Endothelial cell of umbilical vein (primary cell): ENCODE measurements around the gene KIF20B. TPM values are rescaled to one million over a fixed set of nuclear protein-coding genes. Genes with fewer than 3 reads are reported as not detected.

Experiments used
- Bru-seq: library from RNA; stranded (reverse); fragments of 400-500 nt; gene quantifications from one replicate; lab custom pipeline; 2021; lab: Mats Ljungman, UMichigan
- BruChase-seq, 2 experiments: library from RNA; stranded (reverse); fragments of 400-500 nt; gene quantifications; one replicate each; lab custom pipeline; 2021; lab: Mats Ljungman, UMichigan
- BruUV-seq: library from RNA; stranded (reverse); fragments of 400-500 nt; replicated peaks from 2 replicates; lab custom pipeline; 2021; lab: Mats Ljungman, UMichigan
- CTCF ChIA-PET: fragments of 300-600, 350-600 bp; sonication (Branson Sonifier 250); formaldehyde crosslinking; loops from one replicate; lab custom pipeline; 2021; ENCODE audit warnings: antibody characterized with exemption, inconsistent platforms; lab: Charles Lee
- POLR2A ChIA-PET: fragments of 300-600, 350-600 bp; sonication (Branson Sonifier 250); formaldehyde crosslinking; loops from one replicate; lab custom pipeline; 2021; ENCODE audit warnings: antibody characterized with exemption, inconsistent platforms; lab: Charles Lee
- DNase-seq: peaks from one replicate; pipeline ENCODE4 v3.0.0-alpha.2; 2011; ENCODE audit warnings: low read depth, low spot score
- FAIRE-seq: peaks from 2 replicates; lab custom pipeline; 2011; peaks lifted over from hg19 to GRCh38; lab: Jason Lieb, UNC
- H2AFZ ChIP-seq: 2 replicates; pipeline ENCODE4 v1.6.0; 2012; ENCODE audit warnings: low read depth, low read length, control low read depth, inconsistent platforms
- H3K27ac ChIP-seq: 2 replicates; pipeline ENCODE4 v1.5.1; 2011; ENCODE audit warnings: low read depth, mild to moderate bottlenecking, control low read depth, low read length, moderate library complexity; ENCODE audit not compliant: insufficient read depth
- H3K27me3 ChIP-seq, 2 experiments: 2 replicates each; pipeline versions ENCODE4 v1.6.0 to v1.6.1; 2011; ENCODE audit warnings: low read length in 2 of 2, mixed read lengths in 1 of 2; ENCODE audit not compliant: control insufficient read depth in 2 of 2, insufficient read depth in 2 of 2
- H3K36me3 ChIP-seq, 2 experiments: 2 replicates in 1 of 2; 3 replicates in 1 of 2; pipeline ENCODE4 v1.5.1; 2011; ENCODE audit warnings: low read length in 2 of 2, mild to moderate bottlenecking in 1 of 2, moderate library complexity in 1 of 2; ENCODE audit not compliant: control insufficient read depth in 2 of 2, insufficient read depth in 2 of 2; ENCODE audit errors: extremely low read depth in 1 of 2
- H3K4me1 ChIP-seq: 3 replicates; pipeline ENCODE4 v1.5.1; 2011; ENCODE audit warnings: mild to moderate bottlenecking, low read length; ENCODE audit not compliant: control insufficient read depth, insufficient read depth; ENCODE audit errors: extremely low read depth
- H3K4me2 ChIP-seq: 2 replicates; pipeline ENCODE4 v1.6.1; 2011; ENCODE audit warnings: low read length, control low read depth, mixed read lengths; ENCODE audit not compliant: insufficient read depth
- H3K4me3 ChIP-seq, 3 experiments: fragments of 200-600 bp in 1 of 3; sonication (generic), shearing (Covaris generic) in 1 of 3; replicated peaks in 1 of 3; 2 replicates each; pipeline ENCODE4 v1.5.1; 2011 to 2016; ENCODE audit warnings: control low read depth in 3 of 3, low read length in 3 of 3, mild to moderate bottlenecking in 2 of 3, inconsistent platforms in 1 of 3, low read depth in 1 of 3, moderate library complexity in 1 of 3; ENCODE audit not compliant: insufficient read depth in 1 of 3
- H3K79me2 ChIP-seq: 2 replicates; pipeline ENCODE4 v1.6.0; 2012; ENCODE audit warnings: low read length, inconsistent platforms; ENCODE audit not compliant: control insufficient read depth, insufficient read depth
- H3K9ac ChIP-seq: replicated peaks from 2 replicates; pipeline ENCODE3; 2011; ENCODE audit warnings: low read length, control low read depth; ENCODE audit not compliant: insufficient read depth; ENCODE audit errors: extremely low read depth
- H3K9me1 ChIP-seq: replicated peaks from 3 replicates; pipeline ENCODE4 v1.6.0; 2011; ENCODE audit warnings: mild to moderate bottlenecking, low read length; ENCODE audit not compliant: control insufficient read depth, insufficient read depth; ENCODE audit errors: extremely low read depth
- H3K9me3 ChIP-seq: replicated peaks from 2 replicates; pipeline ENCODE4 v1.5.1; 2012; ENCODE audit warnings: low read length, inconsistent platforms; ENCODE audit not compliant: control insufficient read depth, insufficient read depth
- H4K20me1 ChIP-seq: replicated peaks from 2 replicates; pipeline ENCODE3; 2011; ENCODE audit warnings: mild to moderate bottlenecking, low read length; ENCODE audit not compliant: control insufficient read depth, insufficient read depth; ENCODE audit errors: extremely low read depth
- EZH2 ChIP-seq: IDR thresholded peaks from 2 replicates; pipeline ENCODE4 v1.6.1; 2012; ENCODE audit warnings: borderline replicate concordance, low read depth, mild to moderate bottlenecking, moderate library complexity, low read length, inconsistent platforms; ENCODE audit not compliant: severe bottlenecking
- FOS ChIP-seq: IDR thresholded peaks from 2 replicates; pipeline ENCODE4 v1.6.1; 2011; ENCODE audit warnings: mild to moderate bottlenecking, low read length, moderate library complexity, borderline replicate concordance; ENCODE audit not compliant: insufficient read depth
- GATA2 ChIP-seq: IDR thresholded peaks from 2 replicates; pipeline ENCODE4 v1.7.0; 2011; ENCODE audit warnings: low read depth, mild to moderate bottlenecking, moderate library complexity, mixed read lengths, low read length; ENCODE audit not compliant: insufficient read length, insufficient read depth
- JUN ChIP-seq: IDR thresholded peaks from 2 replicates; pipeline ENCODE4 v1.6.1; 2011; ENCODE audit warnings: borderline replicate concordance, low read depth; ENCODE audit not compliant: insufficient read length, insufficient read depth
- MYC ChIP-seq: IDR thresholded peaks from one replicate; pipeline ENCODE4 v1.6.1; 2011; ENCODE audit warnings: mild to moderate bottlenecking, low read depth, low read length
- POLR2A ChIP-seq: IDR thresholded peaks from 2 replicates; pipeline ENCODE4 v1.6.1; 2012; ENCODE audit warnings: low read depth, mild to moderate bottlenecking, control low read depth, low read length
- POLR2AphosphoS5 ChIP-seq: IDR thresholded peaks from 2 replicates; pipeline ENCODE4 v1.6.1; 2012; ENCODE audit warnings: low read depth, mild to moderate bottlenecking, control low read depth, low read length, moderate library complexity; ENCODE audit not compliant: insufficient read depth
- dilution Hi-C: fragments of 300-500 bp; cut with MboI; formaldehyde crosslinking; loops from one replicate; pipeline ENCODE4 v1.15.0; 2019; ENCODE audit warnings: low sequenced_read_pairs; ENCODE audit not compliant: extremely low pct_ligation_motif_present
- intact Hi-C: fragments of 100-400 bp; cut with micrococcal nuclease; formaldehyde crosslinking; loops from one replicate; pipeline ENCODE4 v1.10.0; 2022
- long read RNA-seq: library from polyadenylated mRNA; stranded (forward); transcript quantifications from one replicate; pipeline ENCODE4 v2.0.0, GENCODE V29; 2021
- polyA minus RNA-seq, 3 experiments: library from RNA; depleted of rRNA, polyadenylated mRNA; stranded (reverse); fragments of >200 nt; gene quantifications; 1 replicate in 1 of 3; 2 replicates in 2 of 3; pipeline ENCODE4 v1.2.3, GENCODE V29; 2011
- polyA plus RNA-seq, 4 experiments: library from polyadenylated mRNA; depleted of rRNA in 3 of 4; stranded (reverse) in 3 of 4; unstranded in 1 of 4; fragments of >200 nt; gene quantifications; 2 replicates each; pipeline versions ENCODE4 v1.2.1 to v1.2.3, GENCODE V29; 2011 to 2012; ENCODE audit warnings: missing spikeins in 1 of 4
- total RNA-seq: library from RNA; stranded (reverse); gene quantifications from 2 replicates; pipeline ENCODE4 v1.2.3, GENCODE V29; 2021
- TF ChIP-seq, protein P1 (sequence below): IDR thresholded peaks from 2 replicates; pipeline ENCODE4 v1.6.1; 2011; ENCODE audit not compliant: insufficient read depth, insufficient read length
- TF ChIP-seq, protein P2 (sequence below), 2 donors: IDR thresholded peaks; 1 replicate in 1 of 2; 2 replicates in 1 of 2; pipeline ENCODE4 v1.5.1; 2011; ENCODE audit warnings: low read length in 2 of 2, mild to moderate bottlenecking in 2 of 2, moderate library complexity in 2 of 2, control low read depth in 1 of 2, inconsistent platforms in 1 of 2, low read depth in 1 of 2; ENCODE audit not compliant: insufficient read depth in 1 of 2; ENCODE audit errors: extremely low read depth in 1 of 2

Gene KIF20B, protein sequence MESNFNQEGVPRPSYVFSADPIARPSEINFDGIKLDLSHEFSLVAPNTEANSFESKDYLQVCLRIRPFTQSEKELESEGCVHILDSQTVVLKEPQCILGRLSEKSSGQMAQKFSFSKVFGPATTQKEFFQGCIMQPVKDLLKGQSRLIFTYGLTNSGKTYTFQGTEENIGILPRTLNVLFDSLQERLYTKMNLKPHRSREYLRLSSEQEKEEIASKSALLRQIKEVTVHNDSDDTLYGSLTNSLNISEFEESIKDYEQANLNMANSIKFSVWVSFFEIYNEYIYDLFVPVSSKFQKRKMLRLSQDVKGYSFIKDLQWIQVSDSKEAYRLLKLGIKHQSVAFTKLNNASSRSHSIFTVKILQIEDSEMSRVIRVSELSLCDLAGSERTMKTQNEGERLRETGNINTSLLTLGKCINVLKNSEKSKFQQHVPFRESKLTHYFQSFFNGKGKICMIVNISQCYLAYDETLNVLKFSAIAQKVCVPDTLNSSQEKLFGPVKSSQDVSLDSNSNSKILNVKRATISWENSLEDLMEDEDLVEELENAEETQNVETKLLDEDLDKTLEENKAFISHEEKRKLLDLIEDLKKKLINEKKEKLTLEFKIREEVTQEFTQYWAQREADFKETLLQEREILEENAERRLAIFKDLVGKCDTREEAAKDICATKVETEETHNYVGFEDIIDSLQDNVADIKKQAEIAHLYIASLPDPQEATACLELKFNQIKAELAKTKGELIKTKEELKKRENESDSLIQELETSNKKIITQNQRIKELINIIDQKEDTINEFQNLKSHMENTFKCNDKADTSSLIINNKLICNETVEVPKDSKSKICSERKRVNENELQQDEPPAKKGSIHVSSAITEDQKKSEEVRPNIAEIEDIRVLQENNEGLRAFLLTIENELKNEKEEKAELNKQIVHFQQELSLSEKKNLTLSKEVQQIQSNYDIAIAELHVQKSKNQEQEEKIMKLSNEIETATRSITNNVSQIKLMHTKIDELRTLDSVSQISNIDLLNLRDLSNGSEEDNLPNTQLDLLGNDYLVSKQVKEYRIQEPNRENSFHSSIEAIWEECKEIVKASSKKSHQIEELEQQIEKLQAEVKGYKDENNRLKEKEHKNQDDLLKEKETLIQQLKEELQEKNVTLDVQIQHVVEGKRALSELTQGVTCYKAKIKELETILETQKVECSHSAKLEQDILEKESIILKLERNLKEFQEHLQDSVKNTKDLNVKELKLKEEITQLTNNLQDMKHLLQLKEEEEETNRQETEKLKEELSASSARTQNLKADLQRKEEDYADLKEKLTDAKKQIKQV (N-terminal part only)
- total RNA-seq (34.9 and 39.7 TPM in 2 replicates), polyA plus RNA-seq (1.5 and 2.6 TPM in 2 replicates), polyA minus RNA-seq (4.5 and 6.6 TPM in 2 replicates), Bru-seq, nascent RNA (percentile 86 among the genes with signal in this experiment), BruChase-seq, experiment 1, labeled RNA remaining after a 6-hour chase (percentile 71 among the genes with signal in this experiment), BruChase-seq, experiment 2, labeled RNA remaining after a 2-hour chase (percentile 75 among the genes with signal in this experiment)
- 3.0 and 3.5 TPM in 2 replicates for polyA plus RNA-seq (2011; cell fraction: cytosol; rRNA removed)
- 8.3 and 9.5 TPM in 2 replicates for polyA plus RNA-seq (2011; cell fraction: nucleus; rRNA removed)
- 7.5 and 17.8 TPM in 2 replicates for polyA plus RNA-seq (2012)
- 11.6 TPM for polyA minus RNA-seq (2011; cell fraction: cytosol; rRNA and poly(A)+ RNA removed)
- polyA minus RNA-seq (2011; cell fraction: nucleus; rRNA and poly(A)+ RNA removed) = 6.4 and 14.6 TPM in 2 replicates
- long read RNA-seq, full-length matches to known transcripts = 20 of 32 reads
- long read RNA-seq, partial matches to known transcripts = 12 of 32 reads
- long read RNA-seq, other reads (novel, unspliced or antisense) = 0 of 32 reads

DNA sequence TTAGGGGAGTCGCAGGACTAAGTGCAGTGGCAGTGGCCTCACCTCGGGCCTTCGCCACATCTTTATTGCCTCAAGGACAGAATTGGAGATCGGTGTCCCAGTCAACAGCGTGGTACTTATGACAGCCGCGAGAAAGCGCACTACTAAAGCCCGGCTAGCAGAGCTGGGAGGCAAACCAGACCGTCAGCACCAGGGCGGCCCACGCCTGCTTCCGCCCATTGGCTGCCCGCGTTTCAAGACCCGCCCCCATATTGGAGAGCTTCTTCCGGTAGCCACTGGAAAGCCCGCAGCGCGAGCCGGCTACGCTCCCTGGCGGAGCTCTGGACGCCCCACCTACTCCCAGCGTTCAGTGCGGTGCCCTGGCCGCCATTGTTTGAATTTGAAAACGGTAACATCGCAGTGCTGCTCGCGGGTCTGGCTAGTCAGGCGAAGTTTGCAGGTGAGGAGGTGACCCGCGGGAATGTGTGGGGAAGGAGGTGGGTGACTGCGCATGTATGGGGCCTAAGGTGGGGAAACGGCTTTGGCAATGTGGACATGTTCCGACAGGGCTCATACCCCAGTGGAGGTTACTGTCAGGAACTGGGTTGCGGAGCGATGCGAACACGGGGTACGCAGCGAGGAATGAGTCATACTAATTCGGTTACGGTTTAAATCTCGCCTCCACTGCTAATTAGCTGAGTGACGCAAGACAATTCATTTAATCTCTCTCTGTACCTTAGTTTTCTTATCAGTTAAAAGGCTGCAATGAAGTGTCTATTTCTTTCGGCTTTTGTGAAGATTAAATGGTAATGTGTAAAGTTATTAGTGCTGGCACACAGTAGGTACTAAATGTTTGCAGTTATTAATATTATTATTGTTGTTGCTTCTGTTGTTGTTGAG lies at the start of gene KIF20B:
Gene KIF20B (plus strand): TSS at position 349 of the 879 bp plus-strand sequence. CDS start 3,705 bp downstream, outside the sequence.
- TF ChIP-seq POLR2A (peak; percentile 82), EZH2 (no peak), MYC (no peak), GATA2 (no peak), JUN (peak; percentile 61), FOS (peak; percentile 66), POLR2AphosphoS5 (peak; percentile 83)
- TF ChIP-seq, protein P1, sequence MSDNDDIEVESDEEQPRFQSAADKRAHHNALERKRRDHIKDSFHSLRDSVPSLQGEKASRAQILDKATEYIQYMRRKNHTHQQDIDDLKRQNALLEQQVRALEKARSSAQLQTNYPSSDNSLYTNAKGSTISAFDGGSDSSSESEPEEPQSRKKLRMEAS = peak; percentile 59
- TF ChIP-seq, protein P2, sequence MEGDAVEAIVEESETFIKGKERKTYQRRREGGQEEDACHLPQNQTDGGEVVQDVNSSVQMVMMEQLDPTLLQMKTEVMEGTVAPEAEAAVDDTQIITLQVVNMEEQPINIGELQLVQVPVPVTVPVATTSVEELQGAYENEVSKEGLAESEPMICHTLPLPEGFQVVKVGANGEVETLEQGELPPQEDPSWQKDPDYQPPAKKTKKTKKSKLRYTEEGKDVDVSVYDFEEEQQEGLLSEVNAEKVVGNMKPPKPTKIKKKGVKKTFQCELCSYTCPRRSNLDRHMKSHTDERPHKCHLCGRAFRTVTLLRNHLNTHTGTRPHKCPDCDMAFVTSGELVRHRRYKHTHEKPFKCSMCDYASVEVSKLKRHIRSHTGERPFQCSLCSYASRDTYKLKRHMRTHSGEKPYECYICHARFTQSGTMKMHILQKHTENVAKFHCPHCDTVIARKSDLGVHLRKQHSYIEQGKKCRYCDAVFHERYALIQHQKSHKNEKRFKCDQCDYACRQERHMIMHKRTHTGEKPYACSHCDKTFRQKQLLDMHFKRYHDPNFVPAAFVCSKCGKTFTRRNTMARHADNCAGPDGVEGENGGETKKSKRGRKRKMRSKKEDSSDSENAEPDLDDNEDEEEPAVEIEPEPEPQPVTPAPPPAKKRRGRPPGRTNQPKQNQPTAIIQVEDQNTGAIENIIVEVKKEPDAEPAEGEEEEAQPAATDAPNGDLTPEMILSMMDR (IDR thresholded peaks at IDR 0.05; ENCODE audit: extremely low read depth in 1 of 2, insufficient read depth in 1 of 2, low read depth in 1 of 2, low read length in 2 of 2) = peak in 1 of 2 donors; percentile 7
- Histone ChIP-seq H3K4me1 (peaks cover 20% of the 10 kb centered on the region), H3K9ac (peak within 1 kb of the TSS; percentile 64), H2AFZ (peak within 1 kb of the TSS; percentile 94), H4K20me1 (no peaks in the 10 kb centered on the region), H3K4me3 (peak within 1 kb of the TSS; percentile 65 to 93 (median 82)), H3K9me3 (no peaks in the 10 kb centered on the region), H3K27ac (peak within 1 kb of the TSS; percentile 54), H3K27me3 (no peaks in the 10 kb centered on the region), H3K4me2 (peak within 1 kb of the TSS; percentile 96), H3K9me1 (no peaks in the 10 kb centered on the region), H3K79me2 (peaks cover 50% of the 10 kb centered on the region), H3K36me3 (no peaks in the 10 kb centered on the region)
- dilution Hi-C loops = no loop called here
- BruUV-seq = no TSS peak
- POLR2A ChIA-PET = interaction anchor here (0.7 to 1.5 kb wide), 3 partner anchors 25 to 58 kb away, joined by 3 to 7 read pairs (median 3); no protein-coding TSS in a partner anchor
- FAIRE-seq (peak; percentile 99), DNase-seq (peak; percentile 98)
- CTCF ChIA-PET = interaction anchor here (0.8 to 1.6 kb wide), 11 partner anchors 9 to 282 kb away, joined by 3 to 8 read pairs (median 4); no protein-coding TSS in a partner anchor
- intact Hi-C loops = loop anchor here (1.0 to 10.0 kb wide), 5 partner anchors 57 to 427 kb away; no protein-coding TSS in a partner anchor
